K562 (cell line): ENCODE data around the gene CLEC4M. TPM values are rescaled to one million over a fixed set of nuclear protein-coding genes. Genes with fewer than 3 reads are reported as not detected.

Source experiments
- ATAC-seq: fragments of 200-7000 bp; cut with Tn5 transposase; 3 replicates; pipeline ENCODE4 v1.9.1; 2020; ENCODE audit warnings: moderate library complexity
- BruUV-seq: library from RNA; stranded (reverse); fragments of 400-500 nt; replicated peaks from 2 replicates; lab custom pipeline; 2021; lab: Mats Ljungman, UMichigan
- CTCF ChIA-PET: fragments of 300-600 bp; formaldehyde crosslinking; extraction: SDS; loops from one replicate; lab custom pipeline; 2021; ENCODE audit warnings: low intra/inter-chr PET ratio; lab: Yijun Ruan, JAX
- POLR2A ChIA-PET: fragments of 300-600, 350-650 bp; sonication (Branson Sonifier 250); formaldehyde crosslinking; extraction: SDS; loops from one replicate; lab custom pipeline; 2021; ENCODE audit warnings: antibody characterized with exemption, inconsistent platforms; lab: Yijun Ruan, JAX
- DNase-seq, 4 experiments: peaks; one replicate each; pipeline versions ENCODE4 v3.0.0 to v3.0.0-alpha.2; 2011 to 2018; ENCODE audit warnings: low spot score in 3 of 4, mixed read lengths in 3 of 4; ENCODE audit errors: extremely low read depth in 1 of 4
- FAIRE-seq: peaks from 2 replicates; lab custom pipeline; 2011; peaks lifted over from hg19 to GRCh38; lab: Jason Lieb, UNC
- H2AFZ ChIP-seq: 2 replicates; pipeline ENCODE4 v1.6.0; 2011; ENCODE audit warnings: low read depth, low read length, control low read depth, inconsistent platforms
- H3K27ac ChIP-seq: fragments of 200-600 bp; 3 replicates; pipeline ENCODE4 v1.8.0; 2011; ENCODE audit warnings: low read depth, mild to moderate bottlenecking, control low read depth, inconsistent platforms, low read length, moderate library complexity, mixed read lengths; ENCODE audit errors: extremely low read depth
- H3K27me3 ChIP-seq, 2 experiments: fragments of 300-600 bp in 1 of 2; 2 replicates in 1 of 2; 3 replicates in 1 of 2; pipeline versions ENCODE4 v1.6.0 to v1.8.0; 2011; ENCODE audit warnings: inconsistent platforms in 2 of 2, low read length in 2 of 2, mild to moderate bottlenecking in 1 of 2, mixed read lengths in 1 of 2, moderate library complexity in 1 of 2; ENCODE audit not compliant: control insufficient read depth in 2 of 2, insufficient read depth in 2 of 2
- H3K36me3 ChIP-seq: fragments of 300-600 bp; 3 replicates; pipeline ENCODE4 v1.8.0; 2011; ENCODE audit warnings: mild to moderate bottlenecking, low read length, inconsistent platforms; ENCODE audit not compliant: control insufficient read depth, insufficient read depth
- H3K4me1 ChIP-seq, 2 experiments: fragments of 200-600 bp in 1 of 2; replicated peaks in 1 of 2; 2 replicates in 1 of 2; 3 replicates in 1 of 2; pipeline versions ENCODE4 v1.5.1 to v1.8.0; 2011; ENCODE audit warnings: inconsistent platforms in 2 of 2, low read length in 2 of 2, mild to moderate bottlenecking in 1 of 2, mixed read lengths in 1 of 2, moderate library complexity in 1 of 2; ENCODE audit not compliant: control insufficient read depth in 2 of 2, insufficient read depth in 2 of 2
- H3K4me2 ChIP-seq: 2 replicates; pipeline ENCODE4 v1.6.1; 2011; ENCODE audit warnings: low read length, control low read depth, inconsistent platforms, mixed read lengths; ENCODE audit not compliant: insufficient read depth
- H3K4me3 ChIP-seq: fragments of 200-600 bp; sonication (generic), shearing (Covaris generic); 2 replicates; pipeline ENCODE4 v1.5.1; 2016; ENCODE audit warnings: control low read depth, inconsistent platforms
- H3K79me2 ChIP-seq: fragments of 200-600 bp; 3 replicates; pipeline ENCODE4 v1.8.0; 2011; ENCODE audit warnings: low read length, inconsistent platforms; ENCODE audit not compliant: control insufficient read depth, insufficient read depth
- H3K9ac ChIP-seq, 2 experiments: 2 replicates each; pipeline versions ENCODE4 v1.6.0 to v1.6.1; 2011; ENCODE audit warnings: low read depth in 2 of 2, low read length in 2 of 2, control low read depth in 1 of 2, inconsistent platforms in 1 of 2, mild to moderate bottlenecking in 1 of 2, mixed read lengths in 1 of 2; ENCODE audit not compliant: insufficient read depth in 1 of 2
- H3K9me1 ChIP-seq: one replicate; pipeline ENCODE4 v1.6.0; 2011; ENCODE audit warnings: inconsistent platforms, mild to moderate bottlenecking, low read length, moderate library complexity; ENCODE audit not compliant: control insufficient read depth, insufficient read depth
- H3K9me3 ChIP-seq: replicated peaks from 2 replicates; pipeline ENCODE4 v1.5.1; 2011; ENCODE audit warnings: low read depth, low read length, inconsistent platforms; ENCODE audit not compliant: control insufficient read depth, insufficient read depth
- H4K20me1 ChIP-seq: replicated peaks from 2 replicates; pipeline ENCODE4 v1.6.1; 2011; ENCODE audit warnings: low read length, inconsistent platforms, mixed read lengths; ENCODE audit not compliant: control insufficient read depth, insufficient read depth
- ARID4B ChIP-seq: sonication (generic); formaldehyde crosslinking; IDR thresholded peaks from 2 replicates; pipeline ENCODE4 v1.8.0; 2022; ENCODE audit warnings: mild to moderate bottlenecking, missing genetic modification reagents
- BRF2 ChIP-seq: IDR thresholded peaks from 3 replicates; pipeline ENCODE4 v1.6.1; 2011; ENCODE audit warnings: borderline replicate concordance, mild to moderate bottlenecking; ENCODE audit not compliant: insufficient read length, insufficient read depth
- DNMT1 ChIP-seq: fragments of 450-650 bp; IDR thresholded peaks from 2 replicates; pipeline ENCODE4 v1.6.1; 2016; ENCODE audit warnings: antibody characterized with exemption, mild to moderate bottlenecking
- HLTF ChIP-seq: fragments of 450-650 bp; IDR thresholded peaks from 2 replicates; pipeline ENCODE4 v1.6.1; 2016
- MTA1 ChIP-seq: fragments of 450-650 bp; IDR thresholded peaks from 2 replicates; pipeline ENCODE4 v1.6.1; 2017; ENCODE audit warnings: borderline replicate concordance
- MYC ChIP-seq, 2 experiments: fragments of 250-450 bp in 1 of 2; sonication (Bioruptor Pico) in 1 of 2; IDR thresholded peaks; 2 replicates each; pipeline versions ENCODE4 v1.5.1 to v1.6.1; 2012 to 2021; ENCODE audit warnings: low read depth in 2 of 2, borderline replicate concordance in 1 of 2, improper control_type of control experiment in 1 of 2, low read length in 1 of 2, mild to moderate bottlenecking in 1 of 2, moderate library complexity in 1 of 2
- POLR3A ChIP-seq: IDR thresholded peaks from 2 replicates; pipeline ENCODE4 v1.6.1; 2011; ENCODE audit warnings: borderline replicate concordance, mild to moderate bottlenecking, moderate library complexity; ENCODE audit not compliant: insufficient read length, insufficient read depth; ENCODE audit errors: extremely low read depth
- ZNF444 ChIP-seq: fragments of 250-450 bp; sonication (Bioruptor Pico); IDR thresholded peaks from 2 replicates; pipeline ENCODE4 v1.4.0; 2020; ENCODE audit warnings: mild to moderate bottlenecking, moderate library complexity
- ZNF518B ChIP-seq: fragments of 250-450 bp; sonication (Bioruptor Pico); IDR thresholded peaks from 2 replicates; pipeline ENCODE4 v1.5.0; 2021; ENCODE audit warnings: mild to moderate bottlenecking, moderate library complexity
- WGBS: fragments of 100-300 bp; shearing (Covaris generic); methylation state at CpG from one replicate; pipeline ENCODE4 v1.1.6; 2016; ENCODE audit warnings: low coverage, mixed read lengths; ENCODE audit not compliant: insufficient coverage; ENCODE audit errors: missing lambda C conversion rate; 5-methylcytosine and 5-hydroxymethylcytosine counted together
- in situ Hi-C: fragments of 300-500 bp; cut with MboI; formaldehyde crosslinking; loops from 4 replicates; pipeline ENCODE4 v1.15.0; 2018; ENCODE audit warnings: inconsistent platforms, mixed read lengths
- intact Hi-C: fragments of 100-400 bp; cut with micrococcal nuclease; formaldehyde crosslinking; loops from 2 replicates; pipeline ENCODE4 v1.14.2; 2022
- polyA plus RNA-seq, 8 experiments: library from polyadenylated mRNA; depleted of rRNA in 4 of 8; stranded (reverse) in 5 of 8; unstranded in 3 of 8; fragments of >200 nt; fragmentation: Nextera tagmentation in 2 of 8; fragmentation: Illumina TruSeq in 1 of 8; extraction: Ambion mirVana in 2 of 8; extraction: Trizol in 1 of 8; gene quantifications; 2 replicates each; pipeline versions ENCODE4 v1.2.1 to v1.2.3, GENCODE V29; 2011 to 2014; ENCODE audit warnings: inconsistent platforms in 1 of 8, missing spikeins in 1 of 8
- total RNA-seq, 7 experiments: library from RNA; depleted of rRNA in 6 of 7; stranded (reverse); fragments of >200 nt in 6 of 7; fragmentation: Illumina TruSeq in 2 of 7; extraction: Trizol in 2 of 7; gene quantifications; 2 replicates each; pipeline versions ENCODE4 v1.2.1 to v1.2.3, GENCODE V29; 2011 to 2021; ENCODE audit warnings: low replicate concordance in 1 of 7
- TF ChIP-seq, protein P1 (sequence below): fragments of 450-650 bp; formaldehyde crosslinking; IDR thresholded peaks from 2 replicates; pipeline ENCODE4 v1.4.0; 2020; ENCODE audit warnings: mild to moderate bottlenecking

The CLEC4M gene
- total and polyA plus RNA-seq, 9 of the 15 experiments (the other 6 are each of a cell fraction or from before 2014, with no cell fraction given): 0.08 to 0.18 TPM; not detected in 7

GRCh38 chr19:7732045-7732444, 31.0 kb upstream of the CLEC4M start, which contains the start of gene CLEC4G:
TSS of gene CLEC4G (minus strand) at chr19:7732110. CDS start at chr19:7732102, 8 bp downstream.
- ChIA-PET POLR2A (interaction anchor here (0.7 kb wide), 1 partner anchor 9 kb away, joined by 3 read pairs; no protein-coding TSS in a partner anchor), CTCF (no interaction called here)
- DNase-seq (no peak), ATAC-seq (no peak), FAIRE-seq (no peak)
- no peak within 1 kb of the TSS for H3K4me2 ChIP-seq
- no peak within 1 kb of the TSS for H3K27ac ChIP-seq
- H3K4me3 ChIP-seq: no peak within 1 kb of the TSS
- H4K20me1 ChIP-seq: 0 out of 2 replicates have a peak, but pooled peaks cover 3% of the 10 kb centered on the region
- peaks cover 10 to 46% of the 10 kb centered on the region in 2 experiments; a peak in 4 of 5 replicates for H3K27me3 ChIP-seq
- H2AFZ ChIP-seq: no peak within 1 kb of the TSS
- H3K4me1 ChIP-seq: peaks cover 0 to 20% of the 10 kb centered on the region in 2 experiments; a peak in 2 of 5 replicates
- no TSS peak for BruUV-seq
- WGBS: 2% methylated on average over 8 of the region's 9 CpGs
- no peaks in the 10 kb centered on the region for H3K9me3 ChIP-seq
- H3K9ac ChIP-seq: no peak within 1 kb of the TSS
- no peaks in the 10 kb centered on the region for H3K9me1 ChIP-seq
- H3K79me2 ChIP-seq: no peaks in the 10 kb centered on the region
- no peaks in the 10 kb centered on the region for H3K36me3 ChIP-seq
- intact Hi-C loops (no loop called here), in situ Hi-C loops (no loop called here)
- TF ChIP-seq, protein P1, sequence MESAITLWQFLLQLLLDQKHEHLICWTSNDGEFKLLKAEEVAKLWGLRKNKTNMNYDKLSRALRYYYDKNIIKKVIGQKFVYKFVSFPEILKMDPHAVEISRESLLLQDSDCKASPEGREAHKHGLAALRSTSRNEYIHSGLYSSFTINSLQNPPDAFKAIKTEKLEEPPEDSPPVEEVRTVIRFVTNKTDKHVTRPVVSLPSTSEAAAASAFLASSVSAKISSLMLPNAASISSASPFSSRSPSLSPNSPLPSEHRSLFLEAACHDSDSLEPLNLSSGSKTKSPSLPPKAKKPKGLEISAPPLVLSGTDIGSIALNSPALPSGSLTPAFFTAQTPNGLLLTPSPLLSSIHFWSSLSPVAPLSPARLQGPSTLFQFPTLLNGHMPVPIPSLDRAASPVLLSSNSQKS (CRISPR knock-in tag): no peak
- TF ChIP-seq MYC (IDR thresholded peaks at IDR 0.05; ENCODE audit: low read depth, low read length): no peak
- no peak for TF ChIP-seq MYC (CRISPR knock-in tag; IDR thresholded peaks at IDR 0.05; ENCODE audit: borderline replicate concordance, low read depth)
- TF ChIP-seq DNMT1: no peak
- no peak for TF ChIP-seq BRF2
- TF ChIP-seq MTA1: no peak
- TF ChIP-seq HLTF: no peak
- TF ChIP-seq ZNF518B (CRISPR knock-in tag): no peak
- TF ChIP-seq ARID4B (CRISPR knock-in tag): no peak
- TF ChIP-seq ZNF444 (CRISPR knock-in tag): no peak
- no peak for TF ChIP-seq POLR3A
